ENCODE measurements around the gene GGCX.

GGCX gene

GRCh38 chr2:85505551-85506238 lies 55.6 kb downstream of the GGCX start:
- DNase-seq, result no peak

GRCh38 chr2:85504778-85505261 lies 56.5 kb downstream of the GGCX start:
- no peak for DNase-seq

- DNase-seq, result no peak
Measured at GRCh38 chr2:85503851-85504777, 57.2 kb downstream of the GGCX start.

GRCh38 chr2:85503168-85503850 lies 58.0 kb downstream of the GGCX start:
- no peak for DNase-seq

- DNase-seq, result no peak
Measured at GRCh38 chr2:85502720-85503119, 58.6 kb downstream of the GGCX start.

- no peak for DNase-seq
Measured at GRCh38 chr2:85501248-85501647, 60.0 kb downstream of the GGCX start.

- no peak for DNase-seq
Measured at GRCh38 chr2:85497944-85498630, 63.2 kb downstream of the GGCX start.

- DNase-seq, result no peak
Measured at GRCh38 chr2:85496436-85496835, 64.9 kb downstream of the GGCX start.
